Epithelial cell of proximal tubule (primary cell): ENCODE results near the gene FLYWCH2. TPM values are rescaled to one million over a fixed set of nuclear protein-coding genes. Genes with fewer than 3 reads are reported as not detected.

Experiments used
- DNase-seq: peaks from one replicate; pipeline ENCODE4 v3.0.0-alpha.2; 2011; ENCODE audit warnings: low read depth
- H3K4me3 ChIP-seq: 2 replicates; pipeline ENCODE4 v1.5.1; 2011; ENCODE audit warnings: low read depth, mild to moderate bottlenecking, low read length
- CTCF ChIP-seq: conservative IDR thresholded peaks from 2 replicates; pipeline ENCODE4 v1.5.1; 2012; ENCODE audit warnings: low read depth, mild to moderate bottlenecking, low read length
- total RNA-seq: library from RNA; depleted of rRNA; stranded (reverse); fragments of >200 nt; gene quantifications from 2 replicates; pipeline ENCODE4 v1.2.3, GENCODE V29; 2015

Gene FLYWCH2
- total RNA-seq, 1 donor from 2014 or later = 49.6 TPM

DNA sequence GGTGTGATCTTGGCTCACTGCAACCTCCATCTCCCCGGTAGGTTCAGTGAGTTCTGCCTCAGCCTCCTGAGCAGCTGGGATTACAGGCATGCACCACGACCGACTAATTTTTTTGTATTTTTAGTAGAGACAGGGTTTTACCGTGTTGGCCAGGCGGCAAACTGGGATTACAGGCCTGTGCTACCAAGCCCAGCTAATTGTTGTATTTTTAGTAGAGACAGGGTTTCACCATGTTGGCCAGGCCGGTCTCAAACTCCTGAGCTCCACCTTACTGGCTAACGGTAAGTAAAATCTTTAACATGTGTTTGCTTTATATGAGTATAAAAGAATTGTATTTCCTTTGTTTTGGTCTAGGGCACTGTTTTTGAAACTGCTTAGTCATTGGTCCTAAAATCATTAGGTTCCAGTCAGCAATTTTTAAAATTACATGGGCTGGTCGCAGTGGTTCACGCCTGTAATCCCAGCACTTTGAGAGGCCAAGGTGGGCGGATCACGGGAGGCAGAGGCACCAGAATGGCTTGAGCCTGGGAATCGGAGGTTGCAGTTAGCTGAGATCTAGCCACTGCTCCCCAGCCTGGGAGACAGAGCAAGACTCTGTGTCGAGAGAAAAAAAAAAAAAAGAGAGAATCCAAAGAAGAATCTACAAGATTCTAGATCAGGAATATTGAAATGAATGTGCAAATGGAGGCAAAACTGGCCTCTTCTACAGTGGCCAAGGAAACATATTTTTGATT lies 32.3 kb downstream of the FLYWCH2 start:
- no peak for DNase-seq

GRCh38 chr16:2919511-2920255 lies 36.7 kb downstream of the FLYWCH2 start:
- no peak for DNase-seq
- no peak overlapping the region for H3K4me3 ChIP-seq
- TF ChIP-seq CTCF = peak; percentile 80

More for the DNA sequence above, 32.3 kb downstream of the FLYWCH2 start:
- no peak for TF ChIP-seq CTCF
- no peak overlapping the region for H3K4me3 ChIP-seq

- no peak for TF ChIP-seq CTCF
- DNase-seq = no peak
- no peak overlapping the region for H3K4me3 ChIP-seq
These were observed 40.5 kb downstream of the FLYWCH2 start for GRCh38 chr16:2923481-2923880.

DNA sequence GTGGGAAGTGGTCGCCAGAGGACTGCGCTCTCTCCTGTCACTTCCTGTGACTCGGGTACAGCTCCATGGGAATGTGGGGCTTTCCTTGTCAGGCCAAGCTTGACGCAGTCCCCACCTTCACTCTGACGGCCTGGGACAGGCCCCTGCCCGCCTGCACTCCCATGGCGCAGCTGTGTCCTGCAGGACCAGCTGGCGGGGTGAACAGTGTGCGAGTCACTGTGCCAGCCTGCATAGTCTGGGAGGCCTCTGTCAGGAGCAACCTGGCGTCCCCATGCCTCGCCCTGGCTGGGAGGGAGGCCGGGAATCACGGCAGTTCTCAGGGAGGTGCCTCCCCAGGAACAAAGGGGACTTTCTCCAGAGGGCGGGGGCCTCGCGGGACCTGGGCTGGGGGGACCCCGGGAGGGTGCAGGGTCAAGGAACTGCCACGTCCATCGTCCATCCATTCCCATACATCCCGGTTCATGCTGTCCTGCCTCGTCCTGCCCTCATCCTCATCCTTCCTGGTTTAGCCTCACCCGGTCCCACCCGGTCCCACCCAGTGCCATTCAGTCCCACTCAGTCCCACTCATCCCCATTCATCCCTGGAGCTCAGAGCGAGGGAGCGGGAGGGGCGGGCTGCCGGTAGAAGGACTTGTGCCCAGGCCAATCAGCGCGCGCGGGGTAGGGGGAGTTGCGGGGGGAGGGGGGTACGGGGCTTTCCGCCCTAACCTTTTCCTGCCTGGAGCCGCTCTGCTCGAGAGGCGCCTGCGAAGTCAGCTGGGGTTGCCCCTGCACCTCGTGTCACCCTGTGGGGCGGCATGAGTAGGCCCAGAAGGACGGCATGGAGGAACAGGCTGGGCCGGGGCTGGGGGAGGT lies 42.1 kb downstream of the FLYWCH2 start:
- DNase-seq = no peak
- no peak overlapping the region for H3K4me3 ChIP-seq
- TF ChIP-seq CTCF = no peak

- H3K4me3 ChIP-seq = no peak overlapping the region
- DNase-seq = no peak
- no peak for TF ChIP-seq CTCF
These were observed 43.1 kb downstream of the FLYWCH2 start for GRCh38 chr16:2925951-2926649.

DNA sequence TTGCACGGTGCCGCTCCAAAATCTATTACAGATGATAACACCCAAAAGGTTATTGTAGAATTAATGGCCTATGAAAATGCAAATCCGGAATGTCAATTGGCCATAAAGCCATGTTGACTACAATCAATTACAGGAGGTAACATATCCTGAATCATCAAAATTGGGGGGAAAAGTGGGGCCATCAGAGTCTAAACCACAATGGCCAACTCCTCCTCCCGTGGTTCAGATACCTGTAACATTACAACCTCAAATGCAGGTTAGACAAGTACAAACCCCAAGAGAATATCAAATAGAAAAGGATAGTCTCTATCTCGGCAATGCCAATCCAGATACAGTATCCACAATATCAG lies 43.6 kb downstream of the FLYWCH2 start:
- DNase-seq = no peak
- H3K4me3 ChIP-seq = peak overlapping the region; percentile 23
- TF ChIP-seq CTCF = no peak
